Measurements from ENCODE around the gene WDR1.

- TF ChIP-seq CTCF (IDR thresholded peaks at IDR 0.05; ENCODE audit: low read depth, low read length) (no peak), EZH2phosphoT487 (IDR thresholded peaks at IDR 0.05; ENCODE audit: low read depth) (no peak)
Measured at GRCh38 chr4:10143171-10143570, 26.6 kb upstream of the WDR1 start.
